AG20443 (cell line): ENCODE measurements around the gene GIMAP2.
"Not testable (repeated sequence)": the region's sequence is repeated elsewhere in the genome, so short reads cannot be mapped to it uniquely, and the experiment has no call there.

Experiments used
- DNase-seq: peaks from one replicate; pipeline ENCODE4 v3.0.0; 2012; ENCODE audit warnings: low spot score, mixed read lengths

The GIMAP2 gene

GRCh38 chr7:150685219-150686029, at the start of gene GIMAP2:
GIMAP2 (plus strand) TSS chr7:150685706; CDS start chr7:150687060, 1,354 bp downstream.
- DNase-seq = peak; percentile 34

- DNase-seq = no peak
These were observed 43.7 kb upstream of the GIMAP2 start for GRCh38 chr7:150641854-150642253.

GRCh38 chr7:150642926-150643325, 42.6 kb upstream of the GIMAP2 start:
- DNase-seq = no peak

GRCh38 chr7:150645259-150646020, 40.1 kb upstream of the GIMAP2 start:
- DNase-seq = no peak

- no peak for DNase-seq
These were observed 37.0 kb upstream of the GIMAP2 start for GRCh38 chr7:150648353-150649079.

- no peak for DNase-seq
These were observed 36.5 kb upstream of the GIMAP2 start for GRCh38 chr7:150649080-150649385.

- DNase-seq = no peak
These were observed 30.8 kb upstream of the GIMAP2 start for GRCh38 chr7:150654692-150655091.

- no peak for DNase-seq
These were observed 29.5 kb upstream of the GIMAP2 start for GRCh38 chr7:150656047-150656446.

GRCh38 chr7:150657526-150657925, 28.0 kb upstream of the GIMAP2 start:
- DNase-seq = no peak

- no peak for DNase-seq
These were observed 24.4 kb upstream of the GIMAP2 start for GRCh38 chr7:150660939-150661613.

- DNase-seq = not testable (repeated sequence)
These were observed 22.7 kb upstream of the GIMAP2 start for GRCh38 chr7:150662821-150663220.

GRCh38 chr7:150663802-150664494, 21.6 kb upstream of the GIMAP2 start:
- no peak for DNase-seq

- no peak for DNase-seq
These were observed 20.3 kb upstream of the GIMAP2 start for GRCh38 chr7:150665089-150665748.

- no peak for DNase-seq
These were observed 19.6 kb upstream of the GIMAP2 start for GRCh38 chr7:150665896-150666295.

- no peak for DNase-seq
These were observed 19.1 kb upstream of the GIMAP2 start for GRCh38 chr7:150666412-150666811.

GRCh38 chr7:150668472-150668911, 17.0 kb upstream of the GIMAP2 start:
- DNase-seq = no peak

- no peak for DNase-seq
These were observed 16.5 kb upstream of the GIMAP2 start for GRCh38 chr7:150668977-150669376.

GRCh38 chr7:150671798-150672585, 13.5 kb upstream of the GIMAP2 start:
- not testable (repeated sequence) for DNase-seq

GRCh38 chr7:150675714-150676113, 9.8 kb upstream of the GIMAP2 start:
- DNase-seq = no peak

- not testable (repeated sequence) for DNase-seq
These were observed 9.2 kb upstream of the GIMAP2 start for GRCh38 chr7:150676276-150676675.
